Neural crest cell (in vitro differentiated cells): Measurements from ENCODE around the gene TFB1M. TPM values are rescaled to one million over a fixed set of nuclear protein-coding genes. Genes with fewer than 3 reads are reported as not detected.

Source experiments
- DNase-seq: peaks from one replicate; pipeline ENCODE4 v3.0.0; 2021; ENCODE audit warnings: low read depth, mixed read lengths, low spot score
- H3K27ac Mint-ChIP-seq: one replicate; pipeline ENCODE4 v1.8.0; 2021; ENCODE audit warnings: mild to moderate bottlenecking, mixed read lengths; ENCODE audit not compliant: unreplicated experiment
- H3K27me3 Mint-ChIP-seq: 2 replicates; pipeline ENCODE4 v1.8.0; 2021; ENCODE audit warnings: low read depth, mild to moderate bottlenecking, mixed read lengths
- H3K36me3 Mint-ChIP-seq: 2 replicates; pipeline ENCODE4 v1.8.0; 2021; ENCODE audit warnings: low read depth, mild to moderate bottlenecking, mixed read lengths
- H3K4me1 Mint-ChIP-seq: 2 replicates; pipeline ENCODE4 v1.8.0; 2021; ENCODE audit warnings: mixed read lengths
- H3K4me3 Mint-ChIP-seq: one replicate; pipeline ENCODE4 v1.8.0; 2021; ENCODE audit warnings: mild to moderate bottlenecking, mixed read lengths
- H3K9me3 Mint-ChIP-seq: 2 replicates; pipeline ENCODE4 v1.8.0; 2021; ENCODE audit warnings: mixed read lengths
- total RNA-seq: library from RNA; stranded (reverse); gene quantifications from 2 replicates; pipeline ENCODE4 v1.2.1, GENCODE V29; 2021
- TF ChIP-seq, protein P1 (sequence below): fragments of 200-600 bp; sonication (generic); conservative IDR thresholded peaks from 2 replicates; pipeline ENCODE4 v1.5.0; 2021; ENCODE audit warnings: antibody characterized with exemption, mild to moderate bottlenecking

Gene TFB1M
- total RNA-seq, 1 donor from 2014 or later, result 26.8 TPM

DNA sequence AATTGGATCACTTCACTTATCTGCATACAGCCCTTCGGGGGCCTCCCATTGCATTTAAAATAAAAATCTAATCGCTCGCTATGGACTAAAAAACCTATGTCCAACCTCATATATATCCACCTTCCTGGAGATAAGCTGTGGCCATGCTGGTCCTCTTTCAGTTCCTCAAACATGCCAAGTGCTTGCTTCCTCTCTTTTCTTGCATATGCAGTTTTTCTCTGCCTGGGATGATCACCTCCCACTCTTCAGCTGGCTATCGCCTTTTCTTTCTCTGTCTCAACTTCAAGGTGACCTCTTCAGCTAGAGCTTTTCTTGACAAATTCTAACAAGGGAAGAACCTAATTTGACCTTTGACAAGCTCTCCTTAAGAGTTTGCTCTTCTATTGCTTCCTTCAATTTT lies 5.6 kb upstream of the TFB1M start:
- DNase-seq, result no peak
- TF ChIP-seq, protein P1, sequence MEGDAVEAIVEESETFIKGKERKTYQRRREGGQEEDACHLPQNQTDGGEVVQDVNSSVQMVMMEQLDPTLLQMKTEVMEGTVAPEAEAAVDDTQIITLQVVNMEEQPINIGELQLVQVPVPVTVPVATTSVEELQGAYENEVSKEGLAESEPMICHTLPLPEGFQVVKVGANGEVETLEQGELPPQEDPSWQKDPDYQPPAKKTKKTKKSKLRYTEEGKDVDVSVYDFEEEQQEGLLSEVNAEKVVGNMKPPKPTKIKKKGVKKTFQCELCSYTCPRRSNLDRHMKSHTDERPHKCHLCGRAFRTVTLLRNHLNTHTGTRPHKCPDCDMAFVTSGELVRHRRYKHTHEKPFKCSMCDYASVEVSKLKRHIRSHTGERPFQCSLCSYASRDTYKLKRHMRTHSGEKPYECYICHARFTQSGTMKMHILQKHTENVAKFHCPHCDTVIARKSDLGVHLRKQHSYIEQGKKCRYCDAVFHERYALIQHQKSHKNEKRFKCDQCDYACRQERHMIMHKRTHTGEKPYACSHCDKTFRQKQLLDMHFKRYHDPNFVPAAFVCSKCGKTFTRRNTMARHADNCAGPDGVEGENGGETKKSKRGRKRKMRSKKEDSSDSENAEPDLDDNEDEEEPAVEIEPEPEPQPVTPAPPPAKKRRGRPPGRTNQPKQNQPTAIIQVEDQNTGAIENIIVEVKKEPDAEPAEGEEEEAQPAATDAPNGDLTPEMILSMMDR, result no peak
- H3K27me3 Mint-ChIP-seq, result no peaks in the 10 kb centered on the region
- H3K27ac Mint-ChIP-seq, result no peak overlapping the region
- H3K36me3 Mint-ChIP-seq, result no peaks in the 10 kb centered on the region
- peaks cover 10% of the 10 kb centered on the region for H3K4me1 Mint-ChIP-seq
- no peak overlapping the region for H3K4me3 Mint-ChIP-seq
- H3K9me3 Mint-ChIP-seq, result no peaks in the 10 kb centered on the region

DNA sequence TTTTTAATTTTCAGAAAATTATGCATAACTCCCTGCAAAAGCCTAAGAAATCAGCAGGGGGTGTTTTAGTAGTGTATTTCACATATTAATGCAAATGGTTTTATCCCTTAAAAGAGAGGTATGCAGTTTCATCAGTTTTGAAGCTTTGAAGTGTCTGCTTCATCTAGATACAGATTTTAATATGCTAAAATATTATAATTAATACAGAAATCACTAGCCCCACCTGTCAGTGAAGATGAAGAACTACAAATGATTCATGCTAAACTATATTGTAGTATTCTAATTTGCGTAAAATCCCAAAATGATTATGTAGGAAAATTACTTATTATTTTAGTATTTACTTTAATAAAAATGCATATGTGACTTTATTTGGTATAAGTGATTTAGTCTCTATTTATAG lies 2.9 kb upstream of the TFB1M start:
- no peaks in the 10 kb centered on the region for H3K9me3 Mint-ChIP-seq
- no peaks in the 10 kb centered on the region for H3K27me3 Mint-ChIP-seq
- no peak overlapping the region for H3K27ac Mint-ChIP-seq
- H3K4me3 Mint-ChIP-seq, result no peak overlapping the region
- peaks cover 29% of the 10 kb centered on the region for H3K4me1 Mint-ChIP-seq
- H3K36me3 Mint-ChIP-seq, result no peaks in the 10 kb centered on the region
- TF ChIP-seq, protein P1, result peak; percentile 42
- DNase-seq, result no peak

DNA sequence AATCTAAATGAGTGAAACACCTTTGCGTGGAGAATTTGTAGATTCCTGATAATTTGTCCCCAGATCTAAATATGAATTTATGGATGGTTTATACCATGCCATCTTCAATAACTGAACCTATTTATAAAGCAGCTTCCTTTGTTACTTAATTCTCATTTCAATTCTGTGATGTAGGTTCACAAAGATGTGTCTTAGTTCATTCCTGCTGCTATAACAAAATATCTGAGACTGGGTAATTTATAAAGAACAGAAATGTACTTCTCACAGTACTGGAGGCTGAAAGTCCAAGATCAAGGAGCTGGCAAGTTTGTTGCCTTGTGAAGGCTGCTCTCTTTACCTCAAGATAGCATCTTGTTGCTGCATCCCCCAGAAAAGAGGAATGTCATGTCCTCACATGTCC lies 2.1 kb upstream of the TFB1M start:
- peaks cover 34% of the 10 kb centered on the region for H3K4me1 Mint-ChIP-seq
- H3K27me3 Mint-ChIP-seq, result no peaks in the 10 kb centered on the region
- peak overlapping the region; percentile 21 for H3K4me3 Mint-ChIP-seq
- no peak overlapping the region for H3K27ac Mint-ChIP-seq
- no peaks in the 10 kb centered on the region for H3K36me3 Mint-ChIP-seq
- H3K9me3 Mint-ChIP-seq, result no peaks in the 10 kb centered on the region
- TF ChIP-seq, protein P1, result no peak
- no peak for DNase-seq

DNA sequence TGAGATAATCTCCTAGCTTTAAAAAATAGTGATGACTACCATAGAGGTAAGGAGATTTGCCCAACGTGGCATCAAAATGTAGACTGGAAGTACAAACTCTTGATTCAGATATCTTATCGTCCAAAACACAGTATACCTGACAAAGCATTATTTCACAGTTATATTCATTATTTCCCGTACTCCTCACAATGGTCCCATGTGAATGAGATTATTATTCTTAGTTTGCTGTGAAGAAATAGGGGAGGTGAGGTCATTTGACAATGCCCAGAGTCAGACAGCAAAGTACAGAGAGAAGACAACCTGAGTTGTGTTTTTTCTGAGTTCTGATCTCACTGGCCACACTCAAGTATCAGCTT lies 1.2 kb upstream of the TFB1M start:
- no peaks in the 10 kb centered on the region for H3K9me3 Mint-ChIP-seq
- no peak overlapping the region for H3K27ac Mint-ChIP-seq
- TF ChIP-seq, protein P1, result no peak
- no peaks in the 10 kb centered on the region for H3K36me3 Mint-ChIP-seq
- H3K27me3 Mint-ChIP-seq, result no peaks in the 10 kb centered on the region
- peaks cover 34% of the 10 kb centered on the region for H3K4me1 Mint-ChIP-seq
- peak overlapping the region; percentile 99 for H3K4me3 Mint-ChIP-seq
- DNase-seq, result no peak

DNA sequence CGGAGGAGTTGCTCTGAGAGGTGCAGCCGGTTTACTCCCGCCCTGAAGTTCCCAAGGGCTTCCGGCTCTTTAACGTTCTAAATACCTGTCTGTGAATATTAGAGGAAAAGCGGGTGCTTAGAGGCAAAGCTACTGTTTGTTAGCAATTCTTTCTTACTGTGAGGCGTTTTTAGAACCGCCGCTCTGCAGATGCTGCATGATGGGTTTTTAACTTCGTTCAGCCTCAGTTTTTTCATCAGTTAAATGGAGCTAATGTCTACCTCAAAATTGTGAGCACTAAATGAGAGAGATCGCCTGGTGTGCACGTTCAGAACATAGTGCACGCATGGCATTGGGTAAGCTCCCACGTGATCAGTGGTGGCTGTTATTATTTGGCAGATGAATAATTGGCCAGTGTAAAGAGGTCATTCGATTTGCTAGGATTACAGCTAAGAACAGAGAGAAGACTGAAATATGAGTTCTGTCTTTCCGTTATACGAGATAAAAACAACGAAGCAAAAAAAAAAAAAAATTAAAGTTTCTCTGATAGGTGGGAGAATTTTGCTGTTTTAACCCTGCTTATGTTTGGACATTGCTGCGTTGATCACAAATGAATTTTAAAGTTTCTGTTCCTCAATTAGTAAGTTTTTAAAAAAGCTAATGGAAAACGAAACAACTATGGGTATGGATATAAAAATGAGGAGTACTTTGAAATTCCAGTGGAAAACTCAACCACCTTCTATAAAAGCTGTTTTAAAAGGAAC lies 660 bp upstream of the TFB1M start:
- Mint-ChIP-seq H3K36me3 (no peaks in the 10 kb centered on the region), H3K4me1 (peaks cover 34% of the 10 kb centered on the region), H3K4me3 (peak overlapping the region; percentile 99), H3K27me3 (no peaks in the 10 kb centered on the region), H3K27ac (peak overlapping the region; percentile 85), H3K9me3 (no peaks in the 10 kb centered on the region)
- DNase-seq, result no peak
- TF ChIP-seq, protein P1, result no peak
